Keratinocyte (primary cell): Measurements from ENCODE around the gene API5.

Experiments used
- CTCF ChIP-seq, 3 experiments: IDR thresholded peaks in 1 of 3; conservative IDR thresholded peaks in 1 of 3; optimal IDR thresholded peaks in 1 of 3; 2 replicates in 2 of 3; 3 replicates in 1 of 3; pipeline versions ENCODE3 to v1.5.1; 2011; ENCODE audit warnings: low read length in 3 of 3, mild to moderate bottlenecking in 3 of 3, moderate library complexity in 2 of 3, control low read depth in 1 of 3, inconsistent platforms in 1 of 3; ENCODE audit not compliant: insufficient read depth in 2 of 3; ENCODE audit errors: extremely low read depth in 1 of 3
- EZH2 ChIP-seq: IDR thresholded peaks from one replicate; pipeline ENCODE4 v1.6.1; 2012; ENCODE audit warnings: inconsistent platforms, mild to moderate bottlenecking, low read length, moderate library complexity

- TF ChIP-seq CTCF (optimal IDR thresholded peaks at IDR 0.05 in 1 of 3, IDR thresholded peaks at IDR 0.05 in 1 of 3, conservative IDR thresholded peaks at IDR 0.05 in 1 of 3; ENCODE audit: extremely low read depth in 1 of 3, insufficient read depth in 2 of 3, low read length in 3 of 3) (no peak), EZH2 (no peak)
Observed at GRCh38 chr11:43376065-43376464, 64.3 kb downstream of the API5 start.
